Measurements from ENCODE around the gene ABL2. TPM values are rescaled to one million over a fixed set of nuclear protein-coding genes. Genes with fewer than 3 reads are reported as not detected.

ABL2 gene
- total and polyA plus RNA-seq, 8 donors = 1.3 to 26.6 (median 6.7) TPM

DNA sequence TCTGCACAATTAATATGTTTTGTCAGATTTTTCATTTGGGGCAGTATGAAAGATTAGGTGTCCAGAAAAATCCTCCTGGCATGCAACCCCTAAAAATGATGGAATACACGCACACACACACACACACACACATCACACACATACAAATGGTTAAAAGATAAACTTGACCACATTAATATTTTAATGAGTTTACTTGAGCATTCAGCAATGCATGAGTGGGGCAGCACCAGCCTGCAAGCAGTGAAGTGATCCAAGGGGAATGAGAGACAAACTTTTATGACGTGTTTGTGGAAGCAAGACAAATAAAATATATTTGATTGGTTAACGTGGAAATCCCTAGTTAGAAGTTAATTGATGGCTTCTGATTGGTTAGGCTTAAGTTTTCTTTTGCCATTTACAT is 35.0 kb upstream of the ABL2 start:
- no peaks in the 10 kb centered on the region for H3K4me1 ChIP-seq
- DNase-seq = no peak
- TF ChIP-seq POLR2AphosphoS5 (IDR thresholded peaks at IDR 0.05) (no peak), POLR2A (IDR thresholded peaks at IDR 0.05) (no peak), EP300 (IDR thresholded peaks at IDR 0.05) (no peak)
- TF ChIP-seq, protein P1, sequence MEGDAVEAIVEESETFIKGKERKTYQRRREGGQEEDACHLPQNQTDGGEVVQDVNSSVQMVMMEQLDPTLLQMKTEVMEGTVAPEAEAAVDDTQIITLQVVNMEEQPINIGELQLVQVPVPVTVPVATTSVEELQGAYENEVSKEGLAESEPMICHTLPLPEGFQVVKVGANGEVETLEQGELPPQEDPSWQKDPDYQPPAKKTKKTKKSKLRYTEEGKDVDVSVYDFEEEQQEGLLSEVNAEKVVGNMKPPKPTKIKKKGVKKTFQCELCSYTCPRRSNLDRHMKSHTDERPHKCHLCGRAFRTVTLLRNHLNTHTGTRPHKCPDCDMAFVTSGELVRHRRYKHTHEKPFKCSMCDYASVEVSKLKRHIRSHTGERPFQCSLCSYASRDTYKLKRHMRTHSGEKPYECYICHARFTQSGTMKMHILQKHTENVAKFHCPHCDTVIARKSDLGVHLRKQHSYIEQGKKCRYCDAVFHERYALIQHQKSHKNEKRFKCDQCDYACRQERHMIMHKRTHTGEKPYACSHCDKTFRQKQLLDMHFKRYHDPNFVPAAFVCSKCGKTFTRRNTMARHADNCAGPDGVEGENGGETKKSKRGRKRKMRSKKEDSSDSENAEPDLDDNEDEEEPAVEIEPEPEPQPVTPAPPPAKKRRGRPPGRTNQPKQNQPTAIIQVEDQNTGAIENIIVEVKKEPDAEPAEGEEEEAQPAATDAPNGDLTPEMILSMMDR (IDR thresholded peaks at IDR 0.05) = no peak
- H3K9me3 ChIP-seq = no peaks in the 10 kb centered on the region
- no peaks in the 10 kb centered on the region for H3K36me3 ChIP-seq
- WGBS, 5 donors = 30 to 41% (median 40%) methylated on average over 3 of the region's 3 CpGs
- H3K4me3 ChIP-seq = no peak overlapping the region
- intact Hi-C loops (cut with DNase I; ENCODE audit: low total_unique reads) = no loop called here
- no peaks in the 10 kb centered on the region for H3K27me3 ChIP-seq
- no peak overlapping the region for H3K27ac ChIP-seq

DNA sequence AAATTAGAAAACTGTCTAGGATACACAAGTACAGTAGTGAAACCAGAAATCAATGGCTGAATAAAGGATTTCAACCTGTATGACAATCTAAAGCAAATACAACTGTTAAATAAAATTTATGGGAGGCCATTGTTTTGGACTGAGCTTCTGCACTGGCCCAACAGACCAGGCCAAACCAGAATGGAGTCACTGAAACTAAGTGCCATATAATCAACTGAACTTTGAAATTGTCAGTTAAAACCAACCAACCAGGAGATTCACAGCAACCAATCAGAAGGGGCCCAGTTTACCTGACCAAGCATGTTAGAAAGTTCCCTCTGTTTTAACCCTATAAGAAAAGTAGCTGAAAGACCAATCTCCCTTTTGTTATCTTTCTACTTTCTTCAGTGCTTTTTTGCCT is 33.6 kb upstream of the ABL2 start:
- DNase-seq = no peak
- TF ChIP-seq POLR2AphosphoS5 (IDR thresholded peaks at IDR 0.05) (no peak), EP300 (IDR thresholded peaks at IDR 0.05) (no peak), POLR2A (IDR thresholded peaks at IDR 0.05) (no peak)
- TF ChIP-seq, protein P1 (IDR thresholded peaks at IDR 0.05) = no peak
- Histone ChIP-seq H3K4me3 (no peak overlapping the region), H3K27ac (no peak overlapping the region), H3K27me3 (no peaks in the 10 kb centered on the region), H3K4me1 (no peaks in the 10 kb centered on the region), H3K36me3 (no peaks in the 10 kb centered on the region), H3K9me3 (no peaks in the 10 kb centered on the region)
- intact Hi-C loops (cut with DNase I; ENCODE audit: low total_unique reads) = no loop called here

DNA sequence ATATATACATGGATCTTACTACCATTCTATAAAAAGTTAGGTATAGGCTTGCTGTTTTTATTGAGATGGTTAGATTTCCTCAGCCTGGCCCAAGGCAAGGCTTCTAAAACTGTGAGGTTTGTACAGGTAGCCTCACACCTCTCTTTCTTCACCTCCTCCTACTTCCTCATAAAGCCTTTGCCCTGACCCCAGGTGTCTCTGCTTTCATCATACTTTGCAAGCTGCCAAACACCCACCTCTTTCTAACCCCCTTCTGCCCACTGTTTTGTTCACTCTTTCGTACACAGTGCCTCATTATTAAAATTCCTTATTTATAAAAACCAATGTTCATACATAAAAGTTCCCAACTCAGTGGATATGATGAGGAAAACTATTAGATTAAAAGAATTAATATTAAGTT is 32.7 kb upstream of the ABL2 start:
- Histone ChIP-seq H3K9me3 (no peaks in the 10 kb centered on the region), H3K27me3 (no peaks in the 10 kb centered on the region), H3K4me1 (no peaks in the 10 kb centered on the region), H3K36me3 (no peaks in the 10 kb centered on the region), H3K4me3 (no peak overlapping the region), H3K27ac (no peak overlapping the region)
- WGBS, 5 donors = 92 to 98% (median 93%) methylated on average over 1 of the region's 1 CpG
- intact Hi-C loops (cut with DNase I; ENCODE audit: low total_unique reads) = no loop called here
- no peak for DNase-seq
- TF ChIP-seq, protein P1 (IDR thresholded peaks at IDR 0.05) = no peak

- intact Hi-C loops (cut with DNase I; ENCODE audit: low total_unique reads) = loop anchor here (10.0 kb wide), 1 partner anchor 111 kb away; the partner anchor contains the start of gene AXDND1
- Histone ChIP-seq H3K9me3 (no peaks in the 10 kb centered on the region), H3K27ac (no peak overlapping the region), H3K4me3 (no peak overlapping the region), H3K36me3 (no peaks in the 10 kb centered on the region), H3K4me1 (no peaks in the 10 kb centered on the region), H3K27me3 (no peaks in the 10 kb centered on the region)
- DNase-seq = no peak
- WGBS, 5 donors = 50 to 69% (median 59%) methylated on average over 8 of the region's 8 CpGs
- TF ChIP-seq EP300 (IDR thresholded peaks at IDR 0.05) (no peak), POLR2A (IDR thresholded peaks at IDR 0.05) (no peak), POLR2AphosphoS5 (IDR thresholded peaks at IDR 0.05) (no peak)
- TF ChIP-seq, protein P1 (IDR thresholded peaks at IDR 0.05) = no peak
These were observed 24.0 kb upstream of the ABL2 start for GRCh38 chr1:179253286-179253972.
